SK-N-SH (cell line): ENCODE data around the gene SMG7.

Experiments
- FOXM1 ChIP-seq: IDR thresholded peaks from 2 replicates; pipeline ENCODE4 v1.4.0; 2012; ENCODE audit warnings: low read depth, mild to moderate bottlenecking
- YY1 ChIP-seq: IDR thresholded peaks from 2 replicates; pipeline ENCODE4 v1.4.0; 2012; ENCODE audit warnings: low read depth, mild to moderate bottlenecking
- TF ChIP-seq, protein P1 (sequence below): fragments of 200-600 bp; sonication (generic); IDR thresholded peaks from 2 replicates; pipeline ENCODE4 v1.6.1; 2017; ENCODE audit warnings: antibody characterized with exemption, mild to moderate bottlenecking, moderate library complexity
- TF ChIP-seq, protein P2 (sequence below): IDR thresholded peaks from 2 replicates; pipeline ENCODE4 v1.6.1; 2012; ENCODE audit warnings: mild to moderate bottlenecking, low read depth, low read length, moderate library complexity

DNA sequence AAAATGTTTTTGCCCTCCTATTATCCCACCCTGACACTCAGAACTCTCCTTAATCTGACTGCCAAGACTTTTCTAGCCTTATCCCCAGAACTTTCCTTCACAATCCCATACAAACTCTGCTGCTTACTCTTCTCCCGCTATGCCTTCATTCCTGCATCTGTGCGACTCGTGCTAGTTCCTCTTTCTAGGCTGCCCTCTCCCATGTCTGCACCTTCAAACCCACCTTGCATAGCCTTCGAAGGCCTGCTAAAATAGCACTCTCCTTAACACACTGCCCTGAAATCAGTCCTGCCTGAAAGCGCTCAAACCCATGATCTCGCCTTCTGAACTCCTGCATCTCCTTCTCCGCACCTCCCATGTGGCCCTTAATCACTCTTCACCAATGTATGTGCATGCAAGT is 120.4 kb downstream of the SMG7 start:
- TF ChIP-seq, protein P1, sequence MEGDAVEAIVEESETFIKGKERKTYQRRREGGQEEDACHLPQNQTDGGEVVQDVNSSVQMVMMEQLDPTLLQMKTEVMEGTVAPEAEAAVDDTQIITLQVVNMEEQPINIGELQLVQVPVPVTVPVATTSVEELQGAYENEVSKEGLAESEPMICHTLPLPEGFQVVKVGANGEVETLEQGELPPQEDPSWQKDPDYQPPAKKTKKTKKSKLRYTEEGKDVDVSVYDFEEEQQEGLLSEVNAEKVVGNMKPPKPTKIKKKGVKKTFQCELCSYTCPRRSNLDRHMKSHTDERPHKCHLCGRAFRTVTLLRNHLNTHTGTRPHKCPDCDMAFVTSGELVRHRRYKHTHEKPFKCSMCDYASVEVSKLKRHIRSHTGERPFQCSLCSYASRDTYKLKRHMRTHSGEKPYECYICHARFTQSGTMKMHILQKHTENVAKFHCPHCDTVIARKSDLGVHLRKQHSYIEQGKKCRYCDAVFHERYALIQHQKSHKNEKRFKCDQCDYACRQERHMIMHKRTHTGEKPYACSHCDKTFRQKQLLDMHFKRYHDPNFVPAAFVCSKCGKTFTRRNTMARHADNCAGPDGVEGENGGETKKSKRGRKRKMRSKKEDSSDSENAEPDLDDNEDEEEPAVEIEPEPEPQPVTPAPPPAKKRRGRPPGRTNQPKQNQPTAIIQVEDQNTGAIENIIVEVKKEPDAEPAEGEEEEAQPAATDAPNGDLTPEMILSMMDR = no peak
- TF ChIP-seq YY1 (no peak), FOXM1 (no peak)
- TF ChIP-seq, protein P2, sequence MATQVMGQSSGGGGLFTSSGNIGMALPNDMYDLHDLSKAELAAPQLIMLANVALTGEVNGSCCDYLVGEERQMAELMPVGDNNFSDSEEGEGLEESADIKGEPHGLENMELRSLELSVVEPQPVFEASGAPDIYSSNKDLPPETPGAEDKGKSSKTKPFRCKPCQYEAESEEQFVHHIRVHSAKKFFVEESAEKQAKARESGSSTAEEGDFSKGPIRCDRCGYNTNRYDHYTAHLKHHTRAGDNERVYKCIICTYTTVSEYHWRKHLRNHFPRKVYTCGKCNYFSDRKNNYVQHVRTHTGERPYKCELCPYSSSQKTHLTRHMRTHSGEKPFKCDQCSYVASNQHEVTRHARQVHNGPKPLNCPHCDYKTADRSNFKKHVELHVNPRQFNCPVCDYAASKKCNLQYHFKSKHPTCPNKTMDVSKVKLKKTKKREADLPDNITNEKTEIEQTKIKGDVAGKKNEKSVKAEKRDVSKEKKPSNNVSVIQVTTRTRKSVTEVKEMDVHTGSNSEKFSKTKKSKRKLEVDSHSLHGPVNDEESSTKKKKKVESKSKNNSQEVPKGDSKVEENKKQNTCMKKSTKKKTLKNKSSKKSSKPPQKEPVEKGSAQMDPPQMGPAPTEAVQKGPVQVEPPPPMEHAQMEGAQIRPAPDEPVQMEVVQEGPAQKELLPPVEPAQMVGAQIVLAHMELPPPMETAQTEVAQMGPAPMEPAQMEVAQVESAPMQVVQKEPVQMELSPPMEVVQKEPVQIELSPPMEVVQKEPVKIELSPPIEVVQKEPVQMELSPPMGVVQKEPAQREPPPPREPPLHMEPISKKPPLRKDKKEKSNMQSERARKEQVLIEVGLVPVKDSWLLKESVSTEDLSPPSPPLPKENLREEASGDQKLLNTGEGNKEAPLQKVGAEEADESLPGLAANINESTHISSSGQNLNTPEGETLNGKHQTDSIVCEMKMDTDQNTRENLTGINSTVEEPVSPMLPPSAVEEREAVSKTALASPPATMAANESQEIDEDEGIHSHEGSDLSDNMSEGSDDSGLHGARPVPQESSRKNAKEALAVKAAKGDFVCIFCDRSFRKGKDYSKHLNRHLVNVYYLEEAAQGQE = no peak
